AG04449 (cell line): ENCODE results near the gene KIF22.
"Not testable (repeated sequence)": the region's sequence is repeated elsewhere in the genome, so short reads cannot be mapped to it uniquely, and the experiment has no call there.

ENCODE experiments used
- CTCF ChIA-PET: fragments of 350-600 bp; formaldehyde crosslinking; extraction: SDS; loops from one replicate; lab custom pipeline; 2021; ENCODE audit warnings: antibody characterized with exemption; lab: Yijun Ruan, JAX
- POLR2A ChIA-PET: fragments of 400-600, 350-600 bp; formaldehyde crosslinking; extraction: SDS; loops from one replicate; lab custom pipeline; 2020; ENCODE audit warnings: antibody characterized with exemption, inconsistent platforms; lab: Yijun Ruan, JAX
- DNase-seq: peaks from one replicate; pipeline ENCODE4 v3.0.0-alpha.2; 2010; ENCODE audit warnings: low read depth, low spot score
- H3K4me3 ChIP-seq: 2 replicates; pipeline ENCODE4 v1.5.1; 2011; ENCODE audit warnings: low read depth, mild to moderate bottlenecking, control low read depth, low read length
- TF ChIP-seq, protein P1 (sequence below): IDR thresholded peaks from one replicate; pipeline ENCODE4 v1.5.1; 2011; ENCODE audit warnings: mild to moderate bottlenecking, moderate library complexity, low read length, control low read depth, inconsistent platforms; ENCODE audit not compliant: insufficient read depth; ENCODE audit errors: missing control alignments

KIF22 gene

GRCh38 chr16:29756654-29757053 is 33.9 kb upstream of the KIF22 start:
- no peak for DNase-seq
- ChIA-PET CTCF (interaction anchor here (0.6 to 2.9 kb wide), 4 partner anchors 13 to 266 kb away, joined by 3 to 9 read pairs (median 6); no protein-coding TSS in a partner anchor), POLR2A (no interaction called here)
- TF ChIP-seq, protein P1, sequence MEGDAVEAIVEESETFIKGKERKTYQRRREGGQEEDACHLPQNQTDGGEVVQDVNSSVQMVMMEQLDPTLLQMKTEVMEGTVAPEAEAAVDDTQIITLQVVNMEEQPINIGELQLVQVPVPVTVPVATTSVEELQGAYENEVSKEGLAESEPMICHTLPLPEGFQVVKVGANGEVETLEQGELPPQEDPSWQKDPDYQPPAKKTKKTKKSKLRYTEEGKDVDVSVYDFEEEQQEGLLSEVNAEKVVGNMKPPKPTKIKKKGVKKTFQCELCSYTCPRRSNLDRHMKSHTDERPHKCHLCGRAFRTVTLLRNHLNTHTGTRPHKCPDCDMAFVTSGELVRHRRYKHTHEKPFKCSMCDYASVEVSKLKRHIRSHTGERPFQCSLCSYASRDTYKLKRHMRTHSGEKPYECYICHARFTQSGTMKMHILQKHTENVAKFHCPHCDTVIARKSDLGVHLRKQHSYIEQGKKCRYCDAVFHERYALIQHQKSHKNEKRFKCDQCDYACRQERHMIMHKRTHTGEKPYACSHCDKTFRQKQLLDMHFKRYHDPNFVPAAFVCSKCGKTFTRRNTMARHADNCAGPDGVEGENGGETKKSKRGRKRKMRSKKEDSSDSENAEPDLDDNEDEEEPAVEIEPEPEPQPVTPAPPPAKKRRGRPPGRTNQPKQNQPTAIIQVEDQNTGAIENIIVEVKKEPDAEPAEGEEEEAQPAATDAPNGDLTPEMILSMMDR: no peak
- no peak overlapping the region for H3K4me3 ChIP-seq

DNA sequence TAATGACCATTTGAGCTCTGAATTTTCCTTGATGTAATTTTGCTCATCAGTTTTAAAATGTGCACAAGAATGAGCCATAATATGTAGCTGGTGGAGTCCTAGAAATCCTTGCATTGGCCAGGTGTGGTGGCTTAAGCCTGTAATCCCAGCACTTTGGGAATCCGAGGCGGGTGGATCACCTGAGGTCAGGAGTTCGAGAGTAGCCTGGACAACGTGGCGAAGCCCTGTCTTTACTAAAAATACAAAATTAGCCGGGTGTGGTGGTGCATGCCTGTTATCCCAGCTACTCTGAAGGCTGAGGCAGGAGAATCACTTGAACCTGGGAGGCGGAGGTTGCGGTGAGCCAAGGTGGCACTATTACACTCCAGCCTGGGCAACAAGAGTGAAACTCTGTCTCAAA is 33.5 kb upstream of the KIF22 start:
- CTCF ChIA-PET: interaction anchor here (0.6 to 2.9 kb wide), 4 partner anchors 13 to 265 kb away, joined by 3 to 9 read pairs (median 6); no protein-coding TSS in a partner anchor
- POLR2A ChIA-PET, H3K4me3 ChIP-seq, DNase-seq: not testable (repeated sequence)

DNA sequence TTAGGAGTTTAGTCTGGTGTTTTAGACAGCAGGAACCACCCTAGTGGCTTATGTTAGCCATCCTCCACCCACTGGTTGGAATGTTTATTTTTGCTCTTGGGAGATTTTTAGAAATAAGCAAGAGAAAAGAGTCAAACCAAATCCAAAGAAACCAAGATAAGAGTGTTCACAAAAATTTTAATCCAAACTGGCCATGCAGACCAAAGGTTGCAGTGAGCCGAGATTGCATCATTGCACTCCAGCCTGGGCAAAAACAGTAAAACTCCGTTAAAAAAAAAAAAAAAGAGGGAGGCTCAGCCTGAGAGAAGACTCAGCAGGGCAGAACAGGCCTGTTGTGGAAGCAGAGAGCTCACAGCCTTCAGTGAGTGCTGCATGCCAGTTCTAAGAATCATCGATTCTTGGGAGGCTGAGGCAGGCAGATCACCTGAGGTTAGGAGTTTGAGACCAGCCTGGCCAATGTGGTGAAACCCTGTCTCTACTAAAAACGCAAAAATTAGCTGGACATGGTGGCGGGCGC is 32.5 kb upstream of the KIF22 start:
- ChIA-PET POLR2A (no interaction called here), CTCF (interaction anchor here (0.6 to 2.9 kb wide), 4 partner anchors 13 to 36 kb away, joined by 3 to 9 read pairs (median 6); no protein-coding TSS in a partner anchor)
- H3K4me3 ChIP-seq: no peak overlapping the region

DNA sequence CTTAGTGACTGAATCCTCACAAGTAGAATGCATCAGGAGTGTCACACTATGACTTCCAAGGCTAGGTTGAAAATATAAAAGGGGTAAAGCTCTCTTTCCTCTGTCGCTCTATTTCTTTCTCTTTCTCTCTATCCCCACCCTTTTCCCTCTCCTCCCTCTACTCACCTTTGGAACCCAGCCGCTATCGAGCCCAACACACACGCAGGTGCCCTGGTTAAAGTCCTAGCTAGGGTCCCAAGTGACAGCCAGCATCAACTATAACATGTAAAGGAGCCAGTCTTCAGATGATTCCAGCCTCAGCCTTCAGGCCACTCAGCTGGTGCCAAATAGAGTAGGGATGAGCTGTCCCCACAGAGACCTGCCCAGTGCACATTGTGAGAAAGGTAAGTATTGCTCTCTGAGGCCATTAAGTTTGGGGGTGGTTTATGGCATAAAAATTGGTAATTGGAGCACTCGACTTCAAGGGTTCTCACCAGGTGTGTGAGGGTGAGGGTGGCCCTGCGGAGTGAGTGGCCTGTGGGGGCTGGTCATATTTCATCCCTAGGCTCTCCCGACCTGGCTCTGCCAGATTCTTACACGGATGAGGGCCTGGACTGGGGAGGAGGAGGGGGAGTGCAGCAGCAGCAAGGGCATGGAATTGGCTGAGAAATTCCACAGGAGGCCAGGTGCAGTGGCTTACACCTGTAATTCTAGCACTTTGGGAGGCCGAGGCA is 29.8 kb upstream of the KIF22 start:
- CTCF ChIA-PET: interaction anchor here (1.4 kb wide), 1 partner anchor 9 kb away, joined by 7 read pairs; no protein-coding TSS in a partner anchor
- TF ChIP-seq, protein P1: no peak
- no peak overlapping the region for H3K4me3 ChIP-seq
- no peak for DNase-seq
- POLR2A ChIA-PET: interaction anchor here (0.7 kb wide), 1 partner anchor 672 kb away, joined by 4 read pairs; no protein-coding TSS in a partner anchor

More for the DNA sequence above, 32.5 kb upstream of the KIF22 start:
- peak; percentile 7 for DNase-seq
- TF ChIP-seq, protein P1: no peak

DNA sequence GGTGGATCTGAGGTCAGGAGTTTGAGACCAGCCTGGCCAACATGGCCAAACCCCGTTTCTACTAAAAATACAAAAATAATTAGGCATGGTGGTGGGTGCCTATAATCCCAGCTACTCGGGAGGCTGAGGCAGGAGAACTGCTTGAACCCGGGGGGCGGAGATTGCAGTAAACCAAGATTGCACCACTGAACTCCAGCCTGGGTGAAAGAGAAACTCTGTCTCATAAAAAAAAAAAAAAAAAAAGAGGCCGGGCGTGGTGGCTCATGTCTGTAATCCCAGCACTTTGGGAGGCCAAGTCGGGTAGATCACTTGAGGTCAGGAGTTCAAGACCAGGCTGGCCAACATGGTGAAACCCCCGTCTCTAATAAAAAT is 29.3 kb upstream of the KIF22 start:
- DNase-seq, CTCF ChIA-PET, H3K4me3 ChIP-seq: not testable (repeated sequence)
- POLR2A ChIA-PET: interaction anchor here (0.7 kb wide), 1 partner anchor 672 kb away, joined by 4 read pairs; no protein-coding TSS in a partner anchor

DNA sequence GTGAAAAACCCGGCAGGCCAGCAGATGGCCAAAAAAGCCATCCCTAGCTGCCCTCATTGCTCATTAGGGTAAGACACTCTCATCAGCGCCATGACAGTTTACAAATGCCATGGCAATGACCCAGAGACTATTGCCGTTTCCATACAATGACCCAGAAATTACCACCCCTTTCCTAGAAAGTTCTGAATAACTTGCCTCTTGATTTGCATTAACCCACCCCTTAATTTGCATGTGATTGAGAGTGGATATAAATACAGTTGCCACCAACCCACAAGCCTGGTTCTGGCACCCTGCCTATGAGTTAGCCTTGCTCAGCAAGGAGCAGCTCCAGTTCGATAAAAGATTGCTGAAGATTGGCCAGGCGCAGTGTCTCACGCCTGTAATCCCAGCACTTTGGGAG is 28.7 kb upstream of the KIF22 start:
- TF ChIP-seq, protein P1: no peak
- POLR2A ChIA-PET: no interaction called here
- CTCF ChIA-PET: no interaction called here
- DNase-seq: no peak
- no peak overlapping the region for H3K4me3 ChIP-seq

DNA sequence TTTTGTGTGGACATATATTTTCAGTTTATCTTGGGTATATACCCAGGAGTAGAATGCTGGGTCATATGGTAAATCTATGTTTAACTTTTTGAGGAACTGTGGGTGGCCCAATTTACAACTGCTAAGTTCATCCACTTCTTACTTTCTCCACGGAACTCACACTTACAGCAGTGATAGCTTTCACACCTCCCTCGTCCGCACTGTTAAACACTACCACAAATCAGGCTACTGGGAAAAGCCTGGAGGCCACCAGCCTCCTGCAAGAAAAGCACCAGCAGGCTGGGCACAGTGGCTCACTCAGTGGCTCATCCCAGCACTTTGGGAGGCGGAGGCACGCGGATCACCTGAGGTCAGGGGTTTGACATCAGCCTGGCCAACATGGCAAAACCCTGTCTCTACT is 27.2 kb upstream of the KIF22 start:
- no peak for DNase-seq
- CTCF ChIA-PET: no interaction called here
- no peak overlapping the region for H3K4me3 ChIP-seq
- POLR2A ChIA-PET: no interaction called here
- TF ChIP-seq, protein P1: no peak
